Right hindlimb (tissue), 1 donor: ENCODE measurements around the gene MYL3.

Source experiments
- DNase-seq: peaks from one replicate; pipeline ENCODE4 v3.0.0-alpha.2; 2018

Gene MYL3

GRCh38 chr3:46882377-46883053 is 19.3 kb upstream of the MYL3 start:
- peak; percentile 70 for DNase-seq

- DNase-seq: peak; percentile 76
Observed at GRCh38 chr3:46881596-46882376, 18.5 kb upstream of the MYL3 start.

- DNase-seq: peak; percentile 44
Observed at GRCh38 chr3:46880884-46881595, 17.8 kb upstream of the MYL3 start.

DNA sequence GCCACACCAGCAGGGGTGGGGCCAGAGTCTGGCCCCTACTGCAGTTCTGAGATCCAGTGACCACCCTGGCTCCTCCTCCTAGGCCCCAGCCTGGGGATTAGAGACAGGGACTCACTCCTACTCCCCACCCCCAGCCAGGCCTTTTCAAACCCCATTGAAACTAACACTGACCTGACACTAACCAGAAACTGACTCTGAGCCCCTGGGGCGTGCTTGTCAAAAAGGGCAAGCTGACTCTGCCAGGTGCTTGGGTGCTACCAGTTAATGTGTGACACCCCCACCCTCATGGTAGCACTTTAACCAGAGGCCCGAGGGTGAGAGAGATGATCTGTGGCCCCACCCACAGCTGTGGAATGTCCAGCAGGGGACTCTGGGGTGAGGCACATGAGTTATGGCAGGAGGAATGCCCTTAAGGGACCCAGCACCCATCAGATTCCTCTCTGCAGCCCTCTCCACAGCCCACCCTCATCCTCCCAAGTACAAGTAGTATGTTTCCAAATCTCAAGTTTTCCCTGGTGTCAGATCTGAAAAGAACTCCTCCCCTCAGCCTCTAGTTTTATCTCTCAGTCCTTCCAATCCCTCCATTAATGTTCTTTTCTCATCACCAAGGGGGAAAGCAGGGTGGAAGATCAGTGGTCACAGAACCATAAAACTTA is 15.7 kb upstream of the MYL3 start:
- no peak for DNase-seq

DNA sequence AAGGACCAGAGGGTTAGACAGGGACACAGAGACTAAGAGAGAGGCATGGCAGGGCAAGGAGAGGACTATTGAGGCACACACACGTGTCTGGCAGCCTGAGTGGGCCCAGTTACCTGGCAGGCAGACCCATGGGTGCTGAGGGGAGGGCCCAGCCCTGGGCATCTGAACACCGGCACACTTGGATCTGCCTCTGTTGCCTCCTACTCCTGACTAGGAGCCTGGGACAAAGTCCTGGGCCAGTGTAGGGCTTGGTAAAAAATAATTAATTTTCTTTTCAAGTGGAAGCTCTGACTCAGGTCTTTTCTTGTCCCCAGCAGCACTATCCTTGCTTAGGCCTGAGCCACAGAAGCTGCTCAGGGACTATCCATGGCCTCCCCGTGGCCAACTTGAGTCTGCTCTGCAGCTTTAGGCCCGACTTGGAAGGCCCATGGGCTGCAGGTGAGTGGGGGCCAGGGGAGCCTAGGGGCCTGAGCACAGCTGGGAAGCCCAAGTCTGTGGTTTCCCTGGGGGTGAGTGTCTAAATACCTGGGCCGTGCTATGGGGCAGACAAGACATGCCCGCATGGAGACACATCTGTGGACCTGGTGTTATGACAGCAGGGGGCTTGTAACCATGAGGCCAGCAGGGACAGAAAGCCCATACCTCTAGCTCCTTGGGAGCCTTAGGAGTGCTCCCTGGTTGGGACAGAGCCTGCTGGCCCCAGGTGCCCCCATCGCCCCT is 14.3 kb upstream of the MYL3 start, which contains the start of gene PTH1R:
TSS of gene PTH1R (plus strand) at position 316 of the 720 bp plus-strand sequence. CDS start 5,839 bp downstream, outside the sequence.
- DNase-seq: no peak

DNA sequence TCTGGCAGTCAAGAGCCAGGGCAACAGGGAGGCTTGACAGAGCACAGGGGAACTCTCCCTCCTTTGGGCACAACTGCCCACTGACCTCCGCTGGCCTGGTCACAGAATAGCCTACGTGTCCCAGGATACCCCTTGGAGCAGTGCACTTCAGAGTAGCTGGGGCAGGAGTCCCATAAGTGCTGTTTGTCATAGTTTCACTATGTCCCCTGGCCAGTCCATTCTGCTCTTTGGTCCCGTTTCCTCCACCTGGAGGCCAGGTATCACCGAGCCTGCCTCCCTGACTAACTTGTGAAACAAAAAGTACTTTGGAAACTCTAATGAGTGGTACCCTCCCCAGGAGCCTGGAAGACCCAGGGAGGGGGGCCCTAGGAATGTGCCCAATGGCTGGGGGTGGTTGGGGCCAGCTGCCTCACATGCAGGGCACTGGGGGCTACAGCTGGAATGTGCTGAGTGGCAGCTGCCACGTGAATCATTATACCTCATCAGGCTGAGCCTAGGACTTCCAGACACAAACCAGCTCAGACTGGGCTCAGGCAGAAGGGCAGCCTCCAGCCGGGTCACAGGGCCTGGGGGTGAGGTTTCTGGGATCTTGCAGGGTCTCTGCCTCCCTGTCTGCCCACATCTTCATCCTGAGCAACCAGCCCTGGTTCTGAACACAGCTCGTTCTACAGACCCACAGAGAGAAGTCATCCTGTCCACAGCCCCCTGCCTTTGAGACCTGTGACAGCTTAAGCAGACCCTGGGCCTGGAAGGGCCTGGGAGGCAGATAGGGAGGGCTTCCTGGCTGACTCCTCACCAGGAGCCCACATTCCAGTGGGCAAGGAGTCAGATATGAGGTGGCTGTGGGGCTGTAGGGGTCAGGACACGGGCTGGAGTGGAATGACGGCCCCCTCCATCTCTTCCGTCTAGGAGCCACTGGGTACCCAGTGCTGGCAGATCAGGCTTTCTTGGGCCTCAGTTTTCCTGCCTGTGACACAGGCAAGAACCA is 13.4 kb upstream of the MYL3 start:
- no peak for DNase-seq

DNA sequence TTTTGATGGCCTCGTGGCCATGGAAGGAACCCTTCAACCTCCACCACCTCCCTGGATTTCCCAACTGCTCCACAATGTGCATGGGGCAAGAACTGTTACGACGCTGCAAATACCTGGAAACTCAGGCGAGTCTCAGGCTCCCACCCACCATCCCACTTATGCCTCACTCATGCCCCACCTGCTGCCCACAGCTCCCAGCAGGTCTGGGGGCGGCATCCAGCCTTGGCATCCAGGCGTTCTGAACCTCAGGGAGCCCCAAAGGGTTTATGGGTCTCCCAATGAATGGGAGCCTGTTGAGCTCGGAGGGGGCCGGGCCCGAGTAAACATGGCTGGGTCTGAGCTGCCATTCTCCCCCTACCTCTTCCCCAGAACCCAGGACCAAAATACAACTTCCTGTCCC is 12.3 kb upstream of the MYL3 start:
- no peak for DNase-seq

DNA sequence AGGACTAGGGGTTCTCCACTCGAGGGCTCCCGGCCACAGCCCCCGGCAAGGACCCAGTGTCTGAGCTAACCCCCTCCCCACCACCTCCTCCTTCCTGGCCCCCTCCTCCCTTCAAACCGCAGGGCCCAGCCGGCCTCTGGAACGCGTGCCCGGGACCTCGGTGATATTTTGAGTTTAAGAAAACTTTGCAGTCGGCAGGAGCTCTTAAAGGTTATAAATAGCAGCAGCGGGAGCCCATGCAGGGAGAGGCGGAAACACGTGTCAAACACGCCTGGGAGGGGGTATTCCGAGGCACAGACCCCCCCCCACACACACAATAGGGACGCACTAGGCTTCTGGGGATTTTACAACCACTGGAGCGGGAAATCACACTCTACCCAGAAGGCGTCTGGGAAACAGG is 11.2 kb upstream of the MYL3 start:
- peak; percentile 74 for DNase-seq

GRCh38 chr3:46873521-46873920 is 10.3 kb upstream of the MYL3 start:
- DNase-seq: no peak

DNA sequence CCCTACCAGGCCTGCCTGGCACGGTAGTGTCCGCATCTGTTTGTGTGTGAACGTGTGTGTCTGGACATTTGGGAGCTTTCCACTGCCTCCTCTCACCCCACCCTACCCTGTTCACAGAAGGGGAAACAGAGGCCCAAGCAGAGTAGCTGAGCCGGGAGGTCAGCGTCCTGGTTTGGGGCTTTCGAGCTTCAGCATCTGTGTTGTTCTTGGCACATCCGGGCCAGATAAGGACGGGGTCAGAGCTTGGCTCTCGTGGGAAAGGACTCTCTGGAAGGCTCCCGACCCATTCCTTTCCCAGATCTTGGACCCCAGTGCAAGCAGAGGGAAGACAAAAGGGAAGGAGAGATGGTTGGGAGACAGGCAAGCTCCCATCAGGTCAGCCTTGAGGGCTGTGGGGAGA is 8.0 kb upstream of the MYL3 start:
- DNase-seq: no peak

DNA sequence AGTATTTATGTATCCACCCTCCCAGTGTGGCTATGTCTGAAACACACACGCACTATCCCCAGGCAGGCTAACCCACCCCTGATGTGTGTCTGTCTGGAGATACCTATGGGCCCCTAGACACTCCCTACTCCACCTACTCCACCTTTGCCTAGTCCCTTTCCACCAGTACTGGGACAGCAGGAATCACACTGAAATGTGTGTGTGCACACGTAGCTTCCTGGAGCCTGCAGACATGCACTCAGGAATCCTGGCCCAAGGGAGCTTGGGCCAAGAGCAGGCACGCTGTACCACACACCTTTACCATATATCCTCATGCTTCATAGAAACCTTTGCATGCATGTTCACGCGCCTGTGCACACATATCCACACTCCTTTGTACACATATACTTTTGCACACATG is 7.4 kb upstream of the MYL3 start:
- DNase-seq: no peak

GRCh38 chr3:46869440-46869839 is 6.2 kb upstream of the MYL3 start:
- no peak for DNase-seq

GRCh38 chr3:46868948-46869347 is 5.7 kb upstream of the MYL3 start:
- no peak for DNase-seq

DNA sequence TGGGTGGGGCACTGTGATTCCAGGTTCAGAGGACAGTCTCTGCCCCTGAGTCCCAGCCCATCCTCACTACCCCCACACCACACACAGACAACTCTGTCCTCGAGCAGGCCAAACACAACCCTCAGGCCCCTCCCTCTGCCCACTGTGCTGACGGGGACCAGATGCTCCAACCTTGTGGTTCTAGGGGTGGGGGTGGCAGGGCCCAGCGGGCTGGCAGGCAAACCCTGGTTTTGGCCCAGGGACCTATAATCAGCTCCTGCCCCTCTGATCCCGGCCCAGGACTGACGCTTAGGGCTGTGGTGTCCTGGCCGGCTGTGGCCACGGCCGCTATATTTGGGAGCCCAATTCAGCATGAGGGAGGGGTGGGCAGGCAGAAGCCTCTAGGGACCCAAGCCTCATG is 5.0 kb upstream of the MYL3 start:
- DNase-seq: peak; percentile 73

DNA sequence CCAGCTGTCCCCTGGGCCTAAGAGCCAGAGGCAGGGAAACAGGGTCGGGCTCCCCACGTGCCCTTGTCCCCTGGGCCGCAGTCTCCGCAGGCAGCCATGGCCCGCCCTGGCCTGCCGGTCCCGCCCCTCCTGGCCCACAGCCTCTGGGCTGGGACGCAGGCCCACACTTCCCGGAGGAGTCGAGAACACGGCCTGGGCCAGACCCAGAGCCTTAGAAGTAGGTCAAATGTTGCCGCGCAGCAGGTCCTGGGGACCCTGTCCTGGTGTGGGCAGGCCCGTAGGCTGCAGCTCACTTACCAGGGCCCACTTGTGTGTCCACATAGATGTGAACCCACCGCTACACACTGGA is 4.3 kb upstream of the MYL3 start:
- peak; percentile 88 for DNase-seq

GRCh38 chr3:46866720-46867549 is 3.7 kb upstream of the MYL3 start:
- peak; percentile 71 for DNase-seq

- no peak for DNase-seq
Observed at GRCh38 chr3:46866032-46866595, 2.9 kb upstream of the MYL3 start.

GRCh38 chr3:46865546-46865945 is 2.3 kb upstream of the MYL3 start:
- peak; percentile 19 for DNase-seq

- peak; percentile 58 for DNase-seq
Observed at GRCh38 chr3:46865031-46865507, 1.8 kb upstream of the MYL3 start.
